ENCODE results near the gene IL9R. TPM values are rescaled to one million over a fixed set of nuclear protein-coding genes. Genes with fewer than 3 reads are reported as not detected.
"Not testable (repeated sequence)": the region's sequence is repeated elsewhere in the genome, so short reads cannot be mapped to it uniquely, and the experiment has no call there.

IL9R gene
- total RNA-seq, 1 experiment from 2014 or later = 1.0 TPM

DNA sequence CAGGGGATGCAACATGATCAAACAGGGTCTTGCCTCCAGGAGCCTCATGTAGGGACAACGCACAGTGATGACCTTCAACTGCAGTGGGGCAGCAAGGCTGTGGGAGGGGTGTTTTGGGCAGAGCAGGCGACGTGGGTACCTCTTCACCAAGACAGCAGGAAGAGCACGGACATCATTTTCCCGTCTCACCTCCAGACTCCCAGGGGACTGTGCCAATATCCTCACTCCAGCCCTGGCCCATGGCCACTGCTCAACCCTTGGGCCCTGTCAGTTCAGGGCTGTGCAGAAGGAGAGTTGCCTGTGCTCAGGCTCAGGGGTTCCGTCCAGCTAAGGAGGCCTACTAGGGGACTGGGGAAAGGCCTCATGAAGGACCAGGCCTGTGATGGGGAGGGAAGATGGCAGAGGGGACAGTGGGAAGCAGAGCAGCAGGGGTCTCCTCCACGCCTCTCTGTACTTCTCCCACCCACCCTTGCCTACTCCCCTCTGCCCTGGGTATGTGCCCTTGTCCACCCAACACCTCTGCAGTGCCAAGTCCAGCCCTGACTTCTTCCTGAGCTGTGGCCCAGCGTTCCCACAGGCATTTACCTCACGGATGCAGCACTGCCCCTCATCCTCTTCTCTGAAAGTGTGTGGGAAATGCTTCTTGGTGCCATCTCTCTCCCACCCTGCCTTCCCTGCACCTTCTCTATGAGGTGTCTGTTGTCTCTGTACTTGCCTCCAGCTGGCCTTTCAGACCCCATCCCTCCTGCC is 1.4 kb downstream of the IL9R start:
- no peak for DNase-seq (ENCODE audit: low spot score)

- DNase-seq (ENCODE audit: low spot score) = not testable (repeated sequence)
Measured at GRCh38 chrX:155999751-156000150, 2.3 kb downstream of the IL9R start.

DNA sequence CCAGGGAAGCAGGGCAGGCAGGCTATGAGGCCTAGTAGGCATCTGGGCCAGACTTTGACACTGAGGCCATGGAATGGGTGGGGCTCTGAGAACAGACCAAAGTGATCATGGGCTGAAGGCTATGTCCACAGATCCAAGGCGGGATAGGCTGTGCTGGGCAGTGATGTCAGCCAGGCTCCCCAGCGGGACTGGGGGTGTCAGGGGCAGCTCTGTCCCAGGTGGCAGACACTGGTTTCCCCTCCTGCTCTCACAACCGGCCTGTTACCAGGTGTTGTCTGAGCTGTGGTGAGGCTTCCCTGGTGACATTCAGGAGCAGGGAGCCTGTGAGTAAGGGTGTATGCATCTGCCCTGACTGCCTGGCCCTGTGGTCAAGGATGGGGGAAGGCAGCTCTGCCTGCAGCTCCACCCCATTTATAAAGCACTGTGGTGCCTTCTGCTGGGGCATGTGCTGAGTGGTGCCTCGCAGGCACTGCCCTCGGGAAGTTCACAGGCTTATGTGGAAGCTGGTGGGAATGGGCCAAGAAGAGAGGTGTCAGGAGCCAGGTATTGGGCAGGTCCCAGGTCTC is 2.9 kb downstream of the IL9R start:
- no peak for DNase-seq (ENCODE audit: low spot score)

DNA sequence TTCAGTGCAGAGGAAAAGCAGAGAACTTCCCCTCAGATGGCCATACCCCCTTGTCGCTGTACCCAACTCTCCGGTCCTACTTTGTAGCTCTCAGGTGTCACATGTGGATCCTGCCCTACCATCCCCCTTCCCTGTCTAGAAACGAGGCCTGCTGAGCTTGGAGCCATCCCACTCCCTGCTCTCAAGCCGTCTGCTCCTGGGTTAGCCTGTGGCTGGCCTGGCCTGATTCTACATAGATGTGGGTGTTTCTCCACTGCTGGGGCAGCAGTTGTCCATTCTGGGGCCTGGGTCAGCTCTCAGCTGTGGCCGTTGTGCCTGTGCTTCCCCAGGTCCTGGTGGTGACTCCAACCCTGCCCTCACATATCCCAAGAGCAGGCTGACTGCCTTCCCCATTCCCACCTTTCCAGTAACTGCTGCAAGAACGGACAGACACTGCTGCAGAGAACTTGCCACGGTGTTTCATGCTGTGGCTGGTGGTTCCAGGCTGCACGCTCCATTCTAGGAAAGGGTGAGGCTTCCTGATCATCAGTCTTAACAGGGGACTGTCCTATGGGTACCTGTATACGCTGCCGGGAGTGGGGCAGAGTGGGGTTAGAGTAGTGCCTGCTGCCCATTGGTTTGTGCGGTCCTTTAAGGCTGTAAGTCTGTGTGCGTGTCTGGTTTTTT is 3.6 kb downstream of the IL9R start:
- no peak for DNase-seq (ENCODE audit: low spot score)

GRCh38 chrX:156001667-156002021 is 4.1 kb downstream of the IL9R start:
- DNase-seq (ENCODE audit: low spot score) = no peak

- no peak for DNase-seq (ENCODE audit: low spot score)
Measured at GRCh38 chrX:156002507-156002906, 5.0 kb downstream of the IL9R start.

GRCh38 chrX:156003486-156004185 is 6.1 kb downstream of the IL9R start:
- no peak for DNase-seq (ENCODE audit: low spot score)

GRCh38 chrX:156004256-156004655 is 6.8 kb downstream of the IL9R start:
- no peak for DNase-seq (ENCODE audit: low spot score)

DNA sequence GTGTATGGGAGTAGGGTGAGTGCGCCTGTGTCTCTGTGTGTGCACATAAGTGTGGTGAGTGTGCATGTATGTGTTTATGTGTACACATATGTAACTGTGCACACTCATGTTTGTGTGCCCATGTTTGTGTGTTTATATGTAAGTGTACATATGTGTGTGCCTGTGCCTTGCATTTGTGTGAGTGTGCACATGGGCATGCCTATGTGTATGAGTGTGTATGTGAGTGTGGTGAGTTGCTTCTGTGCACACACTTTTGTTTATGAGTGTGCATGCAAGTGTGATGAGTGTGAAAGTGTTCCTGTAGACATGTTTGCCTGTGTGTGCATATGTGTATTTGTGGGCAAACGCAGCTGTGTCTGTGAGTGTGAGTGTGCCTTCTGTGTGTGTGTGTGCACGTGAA is 7.2 kb downstream of the IL9R start:
- no peak for DNase-seq (ENCODE audit: low spot score)

DNA sequence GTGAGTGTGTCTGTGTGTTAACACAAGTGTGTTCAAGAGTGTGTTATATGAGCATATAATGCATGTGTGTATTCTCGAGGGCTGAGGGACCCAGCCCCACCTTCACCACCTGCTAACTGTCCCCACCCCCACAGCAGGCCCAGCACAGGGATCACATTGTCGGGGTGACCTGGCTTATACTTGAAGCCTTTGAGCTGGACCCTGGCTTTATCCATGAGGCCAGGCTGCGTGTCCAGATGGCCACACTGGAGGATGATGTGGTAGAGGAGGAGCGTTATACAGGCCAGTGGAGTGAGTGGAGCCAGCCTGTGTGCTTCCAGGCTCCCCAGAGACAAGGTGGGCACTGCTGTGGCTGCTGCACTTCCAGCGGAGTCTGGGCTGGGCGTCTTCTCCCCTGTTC is 7.6 kb downstream of the IL9R start:
- DNase-seq (ENCODE audit: low spot score) = no peak

- not testable (repeated sequence) for DNase-seq (ENCODE audit: low spot score)
Measured at GRCh38 chrX:156006468-156006867, 9.0 kb downstream of the IL9R start.

DNA sequence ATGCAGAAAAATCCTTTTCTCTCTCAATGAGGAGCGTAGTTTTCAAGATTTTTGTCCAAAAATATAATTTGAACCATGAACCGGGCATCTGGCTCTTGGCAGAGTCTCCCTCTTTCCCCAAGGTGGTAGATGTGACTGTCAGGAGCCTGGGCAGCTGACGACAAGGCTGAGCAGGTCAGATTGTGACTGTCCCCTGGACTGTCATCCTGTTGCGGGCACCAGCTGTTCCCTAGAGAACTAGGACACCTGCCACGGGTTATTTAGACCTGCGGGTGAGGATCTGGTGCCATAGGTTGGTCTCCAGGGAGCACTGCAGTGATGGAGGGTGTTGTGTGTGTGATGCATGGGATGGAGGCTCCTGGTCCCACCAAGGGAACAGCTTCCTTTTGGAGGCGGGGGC is 10.9 kb downstream of the IL9R start:
- DNase-seq (ENCODE audit: low spot score) = not testable (repeated sequence)

DNA sequence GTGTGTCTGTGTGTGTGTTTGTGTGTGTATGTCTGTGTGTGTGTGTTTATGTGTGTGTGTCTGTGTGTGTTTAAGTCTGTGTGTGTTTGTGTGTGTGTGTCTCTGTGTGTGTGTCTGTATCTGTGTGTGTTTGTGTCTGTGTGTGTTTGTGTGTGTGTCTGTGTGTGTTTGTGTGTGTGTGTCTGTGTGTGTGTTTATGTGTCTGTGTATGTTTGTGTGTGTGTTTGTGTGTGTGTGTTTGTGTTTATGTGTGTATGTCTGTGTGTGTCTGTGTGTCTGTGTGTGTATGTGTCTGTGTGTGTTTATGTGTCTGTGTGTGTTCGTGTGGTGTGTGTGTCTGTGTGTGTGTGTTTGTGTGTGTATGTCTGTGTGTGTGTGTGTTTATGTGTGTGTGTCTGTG is 11.4 kb downstream of the IL9R start:
- no peak for DNase-seq (ENCODE audit: low spot score)

GRCh38 chrX:156009691-156010090 is 12.2 kb downstream of the IL9R start:
- DNase-seq (ENCODE audit: low spot score) = not testable (repeated sequence)

DNA sequence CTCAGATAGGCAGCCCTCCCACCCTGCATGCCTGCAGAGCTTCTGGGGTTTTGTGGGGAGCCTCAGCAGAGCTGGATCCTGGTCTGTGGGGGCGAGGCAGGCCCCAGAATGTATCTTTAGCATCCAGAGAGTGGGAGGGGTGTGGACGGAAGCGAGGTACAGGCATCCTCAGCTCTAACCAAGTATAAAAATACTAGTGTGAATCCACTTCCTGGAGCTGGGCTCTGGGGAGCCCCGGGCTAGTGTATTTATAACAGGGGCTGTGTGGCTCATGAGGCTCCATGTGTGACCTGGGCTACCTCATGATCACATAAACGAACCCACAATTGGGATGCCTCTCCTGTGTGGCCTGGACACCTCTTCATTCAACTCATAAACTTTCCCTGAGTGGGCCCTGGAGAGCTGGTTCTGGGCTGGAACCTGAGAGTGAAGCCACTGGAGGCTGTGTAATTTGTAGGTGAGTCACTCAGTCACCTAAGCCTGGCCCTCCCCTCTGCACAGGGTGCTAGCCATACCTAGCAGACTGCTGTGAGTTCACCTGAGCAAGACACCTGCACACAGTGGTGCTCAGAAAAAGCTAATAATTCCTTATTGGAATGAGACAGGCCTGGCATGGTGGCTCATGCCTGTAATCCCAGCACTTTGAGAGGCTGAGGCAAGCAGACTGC is 15.9 kb downstream of the IL9R start:
- not testable (repeated sequence) for DNase-seq (ENCODE audit: low spot score)

DNA sequence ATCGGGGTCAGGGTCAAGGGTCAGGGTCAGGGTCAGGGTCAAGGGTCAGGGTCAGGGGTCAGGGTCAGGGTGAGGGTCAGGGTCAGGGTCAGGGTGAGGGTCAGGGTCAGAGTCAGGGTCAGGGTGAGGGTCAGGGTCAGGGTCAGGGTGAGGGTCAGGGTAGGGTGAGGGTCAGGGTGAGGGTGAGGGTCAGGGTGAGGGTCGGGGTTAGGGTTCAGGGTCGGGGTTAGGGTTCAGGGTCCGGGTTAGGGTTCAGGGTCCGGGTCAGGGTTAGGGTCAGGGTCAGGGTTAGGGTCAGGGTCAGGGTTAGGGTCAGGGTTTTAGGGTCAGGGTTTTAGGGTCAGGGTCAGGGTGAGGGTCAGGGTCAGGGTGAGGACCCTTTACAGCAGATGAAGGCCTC is 22.4 kb downstream of the IL9R start:
- not testable (repeated sequence) for DNase-seq (ENCODE audit: low spot score)

GRCh38 chrX:156023002-156023401 is 25.5 kb downstream of the IL9R start:
- DNase-seq (ENCODE audit: low spot score) = not testable (repeated sequence)

- not testable (repeated sequence) for DNase-seq (ENCODE audit: low spot score)
Measured at GRCh38 chrX:156024949-156025492, 27.5 kb downstream of the IL9R start.

DNA sequence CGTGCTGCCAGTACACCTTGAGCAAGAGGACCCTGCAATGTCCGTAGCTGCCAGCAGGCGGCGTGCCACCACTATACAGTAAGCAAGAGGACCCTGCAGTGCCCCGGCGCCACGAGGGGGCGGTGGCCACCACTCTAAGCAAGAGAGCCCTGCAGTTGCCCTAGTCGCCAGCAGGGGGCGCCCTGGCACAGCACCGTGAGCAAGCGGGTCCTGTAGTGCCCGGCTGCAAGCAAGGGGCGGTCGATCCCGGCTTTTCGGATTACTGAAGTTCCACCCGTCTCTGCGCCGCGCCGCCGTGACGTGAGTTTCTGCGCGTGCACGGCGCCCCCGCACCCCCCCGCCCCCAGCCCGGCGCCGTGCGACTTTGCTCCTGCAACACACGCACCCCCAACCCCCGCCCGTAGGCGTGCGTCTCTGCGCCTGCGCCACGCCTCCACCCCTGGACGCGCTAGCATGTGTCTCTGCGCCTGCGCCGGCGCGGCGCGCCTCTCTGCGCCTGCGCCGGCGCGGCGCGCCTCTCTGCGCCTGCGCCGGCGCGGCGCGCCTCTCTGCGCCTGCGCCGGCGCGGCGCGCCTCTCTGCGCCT is 31.2 kb downstream of the IL9R start:
- not testable (repeated sequence) for DNase-seq (ENCODE audit: low spot score)

GRCh38 chrX:156029296-156029695 is 31.8 kb downstream of the IL9R start:
- DNase-seq (ENCODE audit: low spot score) = not testable (repeated sequence)
